Caco-2 (cell line): ENCODE results near the gene DGKI. TPM values are rescaled to one million over a fixed set of nuclear protein-coding genes. Genes with fewer than 3 reads are reported as not detected.

Source experiments
- BruUV-seq: library from RNA; stranded (reverse); fragments of 400-500 nt; replicated peaks from 2 replicates; lab custom pipeline; 2021; lab: Mats Ljungman, UMichigan
- CTCF ChIA-PET: fragments of 300-600 bp; sonication (Branson Sonifier 250); formaldehyde crosslinking; loops from one replicate; lab custom pipeline; 2022; ENCODE audit warnings: antibody characterized with exemption; lab: Charles Lee
- POLR2A ChIA-PET: fragments of 300-600 bp; sonication (Branson Sonifier 250); formaldehyde crosslinking; loops from one replicate; lab custom pipeline; 2022; ENCODE audit warnings: antibody characterized with exemption; lab: Charles Lee
- DNase-seq, 2 experiments: peaks; one replicate each; pipeline versions ENCODE4 v3.0.0 to v3.0.0-alpha.2; 2020 to 2022
- H3K27me3 ChIP-seq: replicated peaks from 2 replicates; pipeline ENCODE4 v1.6.0; 2011; ENCODE audit warnings: low read length; ENCODE audit not compliant: control insufficient read depth, insufficient read depth
- H3K36me3 ChIP-seq: 2 replicates; pipeline ENCODE4 v1.5.1; 2011; ENCODE audit warnings: low read length; ENCODE audit not compliant: control insufficient read depth, insufficient read depth
- H3K4me1 ChIP-seq: fragments of 250-450 bp; sonication (Bioruptor Pico); 2 replicates; pipeline ENCODE4 v1.5.1; 2020; ENCODE audit warnings: mild to moderate bottlenecking
- H3K4me3 ChIP-seq: 2 replicates; pipeline ENCODE4 v1.5.1; 2011; ENCODE audit warnings: low read depth, mild to moderate bottlenecking, control low read depth, low read length
- H3K9me3 ChIP-seq: fragments of 250-450 bp; sonication (Bioruptor Pico); 2 replicates; pipeline ENCODE4 v1.5.1; 2020; ENCODE audit warnings: mild to moderate bottlenecking, moderate library complexity
- H3K27ac Mint-ChIP-seq: one replicate; pipeline ENCODE4 v1.8.0; 2022; ENCODE audit warnings: mixed read lengths; ENCODE audit not compliant: unreplicated experiment
- H3K27me3 Mint-ChIP-seq: one replicate; pipeline ENCODE4 v1.8.0; 2022; ENCODE audit warnings: mixed read lengths; ENCODE audit not compliant: insufficient read depth, unreplicated experiment
- H3K36me3 Mint-ChIP-seq: one replicate; pipeline ENCODE4 v1.8.0; 2022; ENCODE audit warnings: mild to moderate bottlenecking, mixed read lengths; ENCODE audit not compliant: insufficient read depth, unreplicated experiment
- H3K4me1 Mint-ChIP-seq: one replicate; pipeline ENCODE4 v1.8.0; 2022; ENCODE audit warnings: low read depth, mixed read lengths; ENCODE audit not compliant: unreplicated experiment
- H3K4me3 Mint-ChIP-seq: one replicate; pipeline ENCODE4 v1.8.0; 2022; ENCODE audit warnings: mild to moderate bottlenecking, moderate library complexity, mixed read lengths; ENCODE audit not compliant: unreplicated experiment
- H3K9me3 Mint-ChIP-seq: one replicate; pipeline ENCODE4 v1.8.0; 2022; ENCODE audit warnings: mixed read lengths; ENCODE audit not compliant: unreplicated experiment
- intact Hi-C: fragments of 100-400 bp; cut with micrococcal nuclease; formaldehyde crosslinking; loops from one replicate; pipeline ENCODE4 v1.10.0; 2022; ENCODE audit not compliant: unreplicated experiment
- total RNA-seq: library from RNA; stranded (reverse); gene quantifications from 2 replicates; pipeline ENCODE4 v1.2.3, GENCODE V29; 2022
- TF ChIP-seq, protein P1 (sequence below), 2 experiments: fragments of 200-600 bp in 1 of 2; IDR thresholded peaks; 1 replicate in 1 of 2; 2 replicates in 1 of 2; pipeline versions ENCODE4 v1.5.1 to v1.8.0; 2011 to 2022; ENCODE audit warnings: antibody characterized with exemption in 1 of 2, control low read depth in 1 of 2, inconsistent platforms in 1 of 2, low read depth in 1 of 2, low read length in 1 of 2, mild to moderate bottlenecking in 1 of 2, moderate library complexity in 1 of 2; ENCODE audit not compliant: insufficient read depth in 1 of 2, severe bottlenecking in 1 of 2, unreplicated experiment in 1 of 2

DGKI gene
- total RNA-seq, 1 experiment from 2014 or later: 0.84 TPM

DNA sequence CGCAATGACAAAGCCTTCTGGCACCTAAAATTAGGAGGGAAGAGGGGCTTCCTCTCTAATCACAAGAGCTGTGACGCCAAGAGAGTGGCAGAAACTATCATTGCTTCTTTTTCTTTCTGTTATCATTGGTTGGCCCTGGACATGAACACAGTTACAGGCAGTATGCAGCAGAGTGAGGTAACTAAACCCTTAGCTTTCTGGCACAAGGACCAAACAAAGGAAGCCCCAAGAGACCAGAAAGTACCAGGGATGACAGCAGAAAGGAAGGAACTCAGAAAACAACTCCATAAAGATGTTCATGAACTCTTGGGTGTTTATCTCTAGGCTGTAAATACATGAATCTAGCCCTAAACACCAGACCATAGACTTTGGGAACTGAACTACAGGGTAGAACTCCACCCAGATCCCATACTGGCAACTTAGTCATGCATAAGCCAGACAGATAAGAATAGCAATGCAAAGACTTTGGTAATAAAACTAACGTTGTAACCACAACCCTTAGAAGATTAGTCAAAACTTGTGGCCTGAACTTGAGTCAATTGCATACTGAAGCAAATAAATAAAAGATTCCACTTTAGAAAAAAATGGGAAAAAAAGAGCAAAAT, 307.6 kb downstream of the DGKI start:
- intact Hi-C loops: no loop called here

DNA sequence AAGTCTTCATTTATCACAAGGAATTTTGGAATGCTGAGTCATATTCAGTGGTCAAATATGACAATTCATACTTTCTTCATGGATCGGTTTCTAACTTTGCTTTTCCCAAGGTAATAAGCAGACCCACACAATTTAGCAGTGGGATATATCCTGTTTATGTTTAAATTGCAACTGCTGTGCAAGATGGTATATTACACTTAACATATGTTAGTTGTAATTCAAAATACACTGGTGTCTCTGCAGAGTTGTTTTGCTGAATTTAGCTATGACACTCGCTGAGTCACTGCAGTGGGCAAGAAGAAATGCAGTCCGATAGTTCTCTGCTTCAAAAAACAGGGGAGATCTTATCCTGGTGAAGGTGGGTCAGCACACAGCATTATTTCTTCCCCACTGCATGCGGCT, 308.4 kb downstream of the DGKI start:
- intact Hi-C loops: no loop called here

More for the DNA sequence above, 307.6 kb downstream of the DGKI start:
- Histone ChIP-seq H3K36me3 (no peaks in the 10 kb centered on the region), H3K27me3 (no peaks in the 10 kb centered on the region), H3K4me1 (no peaks in the 10 kb centered on the region), H3K4me3 (no peak overlapping the region), H3K9me3 (no peaks in the 10 kb centered on the region)
- TF ChIP-seq, protein P1, sequence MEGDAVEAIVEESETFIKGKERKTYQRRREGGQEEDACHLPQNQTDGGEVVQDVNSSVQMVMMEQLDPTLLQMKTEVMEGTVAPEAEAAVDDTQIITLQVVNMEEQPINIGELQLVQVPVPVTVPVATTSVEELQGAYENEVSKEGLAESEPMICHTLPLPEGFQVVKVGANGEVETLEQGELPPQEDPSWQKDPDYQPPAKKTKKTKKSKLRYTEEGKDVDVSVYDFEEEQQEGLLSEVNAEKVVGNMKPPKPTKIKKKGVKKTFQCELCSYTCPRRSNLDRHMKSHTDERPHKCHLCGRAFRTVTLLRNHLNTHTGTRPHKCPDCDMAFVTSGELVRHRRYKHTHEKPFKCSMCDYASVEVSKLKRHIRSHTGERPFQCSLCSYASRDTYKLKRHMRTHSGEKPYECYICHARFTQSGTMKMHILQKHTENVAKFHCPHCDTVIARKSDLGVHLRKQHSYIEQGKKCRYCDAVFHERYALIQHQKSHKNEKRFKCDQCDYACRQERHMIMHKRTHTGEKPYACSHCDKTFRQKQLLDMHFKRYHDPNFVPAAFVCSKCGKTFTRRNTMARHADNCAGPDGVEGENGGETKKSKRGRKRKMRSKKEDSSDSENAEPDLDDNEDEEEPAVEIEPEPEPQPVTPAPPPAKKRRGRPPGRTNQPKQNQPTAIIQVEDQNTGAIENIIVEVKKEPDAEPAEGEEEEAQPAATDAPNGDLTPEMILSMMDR (IDR thresholded peaks at IDR 0.05; ENCODE audit: insufficient read depth in 1 of 2, low read depth in 1 of 2, low read length in 1 of 2, severe bottlenecking in 1 of 2, unreplicated experiment in 1 of 2): no peak
- no peak for DNase-seq
- Mint-ChIP-seq H3K27ac (no peak overlapping the region), H3K27me3 (peaks cover 11% of the 10 kb centered on the region), H3K9me3 (no peaks in the 10 kb centered on the region), H3K36me3 (no peaks in the 10 kb centered on the region), H3K4me1 (no peaks in the 10 kb centered on the region), H3K4me3 (no peak overlapping the region)
- POLR2A ChIA-PET: no interaction called here
- no TSS peak for BruUV-seq
- CTCF ChIA-PET: no interaction called here

DNA sequence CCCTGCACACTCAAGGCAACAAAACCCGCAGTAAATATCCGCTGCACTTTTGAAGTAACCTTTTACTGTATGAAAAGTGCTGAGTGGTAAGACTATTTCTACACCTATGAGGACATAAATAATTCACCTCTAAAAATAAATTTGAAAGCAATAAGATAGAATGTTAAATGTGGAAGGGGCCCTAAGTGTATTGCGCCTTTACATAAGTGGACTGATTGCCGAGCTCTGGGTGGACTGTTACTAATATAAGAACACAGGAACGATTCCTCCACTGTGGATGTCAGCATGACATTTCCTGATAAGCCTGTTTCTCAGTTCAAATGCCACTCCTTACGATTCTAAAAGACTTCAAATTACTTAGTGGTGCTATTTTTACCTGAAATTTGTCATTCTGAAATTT, 311.2 kb downstream of the DGKI start:
- Histone ChIP-seq H3K4me3 (no peak overlapping the region), H3K9me3 (no peaks in the 10 kb centered on the region), H3K36me3 (no peaks in the 10 kb centered on the region), H3K4me1 (no peaks in the 10 kb centered on the region), H3K27me3 (no peaks in the 10 kb centered on the region)
- TF ChIP-seq, protein P1 (IDR thresholded peaks at IDR 0.05; ENCODE audit: insufficient read depth in 1 of 2, low read depth in 1 of 2, low read length in 1 of 2, severe bottlenecking in 1 of 2, unreplicated experiment in 1 of 2): no peak
- H3K27me3 Mint-ChIP-seq: peaks cover 14% of the 10 kb centered on the region
- no peak overlapping the region for H3K27ac Mint-ChIP-seq
- CTCF ChIA-PET: no interaction called here
- no peaks in the 10 kb centered on the region for H3K9me3 Mint-ChIP-seq
- BruUV-seq: no TSS peak
- POLR2A ChIA-PET: no interaction called here
- H3K4me1 Mint-ChIP-seq: no peaks in the 10 kb centered on the region
- no peak for DNase-seq
- no peak overlapping the region for H3K4me3 Mint-ChIP-seq
- H3K36me3 Mint-ChIP-seq: no peaks in the 10 kb centered on the region
- intact Hi-C loops: no loop called here

More for the DNA sequence above, 308.4 kb downstream of the DGKI start:
- no peaks in the 10 kb centered on the region for H3K9me3 Mint-ChIP-seq
- no peaks in the 10 kb centered on the region for H3K36me3 Mint-ChIP-seq
- CTCF ChIA-PET: no interaction called here
- TF ChIP-seq, protein P1 (IDR thresholded peaks at IDR 0.05; ENCODE audit: insufficient read depth in 1 of 2, low read depth in 1 of 2, low read length in 1 of 2, severe bottlenecking in 1 of 2, unreplicated experiment in 1 of 2): no peak
- POLR2A ChIA-PET: no interaction called here
- Histone ChIP-seq H3K4me1 (no peaks in the 10 kb centered on the region), H3K9me3 (no peaks in the 10 kb centered on the region), H3K4me3 (no peak overlapping the region), H3K36me3 (no peaks in the 10 kb centered on the region), H3K27me3 (no peaks in the 10 kb centered on the region)
- no TSS peak for BruUV-seq
- DNase-seq: no peak
- no peak overlapping the region for H3K4me3 Mint-ChIP-seq
- H3K27me3 Mint-ChIP-seq: peaks cover 11% of the 10 kb centered on the region
- no peak overlapping the region for H3K27ac Mint-ChIP-seq
- no peaks in the 10 kb centered on the region for H3K4me1 Mint-ChIP-seq
